HG03439 (cell line): Measurements from ENCODE around the gene PARD3.
"Not testable (repeated sequence)": the region's sequence is repeated elsewhere in the genome, so short reads cannot be mapped to it uniquely, and the experiment has no call there.

Experiments used
- ATAC-seq: cut with Tn5 transposase; IDR thresholded peaks from one replicate; pipeline ENCODE4 v1.9.1; 2021; ENCODE audit warnings: mild to moderate bottlenecking, moderate library complexity; ENCODE audit not compliant: unreplicated experiment

The PARD3 gene

DNA sequence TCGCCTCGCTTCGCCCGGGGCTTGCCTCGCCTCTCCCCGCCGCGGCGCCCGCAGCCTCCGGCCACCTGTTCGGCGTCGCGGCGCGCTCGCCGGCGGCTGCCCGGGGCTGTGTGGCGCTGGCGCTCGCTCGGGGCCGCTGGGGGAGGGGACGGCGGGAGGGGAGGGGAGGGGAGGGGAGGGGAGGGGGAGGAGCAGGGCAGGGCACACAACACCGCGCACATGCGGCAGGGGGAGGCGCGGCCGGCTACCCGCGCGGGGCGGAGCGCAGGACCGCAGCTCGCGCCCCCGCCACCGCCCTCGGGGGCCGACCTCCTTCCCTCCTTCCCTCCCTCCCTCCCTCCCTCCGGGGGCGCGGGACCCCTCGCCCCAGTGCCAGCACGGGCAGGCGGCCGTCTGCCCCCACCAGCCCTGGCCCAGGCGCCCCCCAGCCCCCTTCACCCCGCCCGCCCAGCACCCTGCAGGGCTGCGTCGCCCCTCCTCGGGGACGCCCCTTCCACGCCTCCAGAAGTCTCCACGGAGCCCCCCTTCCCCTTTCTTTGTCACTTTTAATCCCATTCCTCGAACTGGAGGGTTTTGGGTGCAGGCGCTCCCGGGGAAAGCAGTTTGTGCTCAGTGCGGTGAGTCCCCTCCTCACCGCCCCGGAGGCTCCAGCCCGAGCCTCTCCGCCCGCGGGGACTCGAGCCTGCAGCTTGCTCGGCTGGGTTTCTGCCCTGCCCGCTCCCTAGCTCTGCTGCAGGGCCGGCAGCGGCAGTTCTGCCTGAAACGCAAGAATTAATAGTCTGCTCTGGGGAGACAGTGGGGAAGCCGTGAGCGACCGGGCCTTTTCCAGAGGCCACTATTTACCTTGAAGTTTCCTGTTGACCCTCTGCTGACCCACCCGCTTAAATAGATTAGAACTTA is at the start of gene PARD3:
Gene PARD3 (minus strand): TSS at position 112 of the 900 bp plus-strand sequence. CDS start 301 bp downstream, outside the sequence.
- no peak for ATAC-seq

DNA sequence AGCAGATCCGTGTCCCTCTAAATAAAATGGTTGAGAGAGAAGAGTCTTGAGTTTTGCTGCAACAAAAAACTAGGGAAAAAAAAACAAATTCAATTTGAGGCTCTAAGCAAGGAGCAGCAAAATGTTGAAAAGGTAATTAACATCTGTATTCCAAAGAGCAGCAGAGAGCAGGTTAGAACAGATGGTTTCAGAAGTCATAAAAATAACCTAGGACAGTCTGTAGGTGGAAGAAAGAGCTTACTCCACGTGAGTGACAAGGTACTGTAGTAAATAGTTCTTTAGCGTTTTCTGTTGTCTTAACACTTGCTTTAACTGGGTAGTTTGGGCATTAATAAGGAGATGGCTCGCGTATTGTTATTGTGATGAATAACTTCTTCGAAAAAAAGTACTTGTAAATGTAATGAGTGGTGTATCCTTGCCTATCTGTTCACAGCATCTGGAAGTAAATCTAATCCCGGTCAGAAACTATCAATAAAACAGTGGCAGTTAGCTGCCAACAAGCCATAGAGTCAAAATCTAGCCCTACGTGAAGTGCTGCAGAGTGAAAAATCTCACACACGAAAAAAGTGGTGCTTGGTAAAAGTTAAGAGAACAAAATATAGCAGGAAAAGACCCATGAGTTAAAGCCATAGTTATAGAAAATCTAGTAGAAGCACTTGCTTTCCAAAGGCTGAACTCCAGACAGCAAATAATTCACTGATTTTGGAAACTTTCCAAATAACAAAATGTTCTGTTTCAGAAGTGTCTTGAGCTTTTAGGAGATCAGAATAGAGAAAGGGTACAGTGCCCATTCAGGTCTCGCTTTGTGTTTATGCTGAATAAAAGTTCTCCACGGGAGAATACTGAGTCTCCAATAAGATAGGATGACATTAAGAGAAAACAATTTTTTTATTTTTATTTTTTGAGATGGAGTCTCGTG is 49.3 kb upstream of the PARD3 start:
- ATAC-seq, result no peak

DNA sequence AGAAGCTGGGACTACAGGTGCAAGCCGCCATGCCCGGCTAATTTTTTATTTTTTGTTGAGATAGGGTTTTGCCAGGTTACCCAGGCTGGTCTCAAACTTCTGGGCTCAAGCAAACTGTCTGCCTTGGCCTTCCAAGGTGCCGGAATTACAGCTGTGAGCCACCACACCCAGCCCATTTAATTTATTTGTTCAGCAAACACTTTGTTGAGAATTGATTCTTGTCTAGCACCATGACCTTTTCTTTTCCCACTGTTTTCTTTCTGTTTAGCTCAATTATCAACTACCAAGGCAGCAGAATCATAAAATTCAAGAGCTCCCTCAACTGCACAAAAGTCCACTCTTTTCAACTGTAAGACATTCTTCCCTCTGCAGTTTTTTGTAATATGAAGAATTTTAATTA is 47.8 kb upstream of the PARD3 start:
- ATAC-seq, result no peak

- ATAC-seq, result no peak
Measured at GRCh38 chr10:34861293-34862021, 46.4 kb upstream of the PARD3 start.

DNA sequence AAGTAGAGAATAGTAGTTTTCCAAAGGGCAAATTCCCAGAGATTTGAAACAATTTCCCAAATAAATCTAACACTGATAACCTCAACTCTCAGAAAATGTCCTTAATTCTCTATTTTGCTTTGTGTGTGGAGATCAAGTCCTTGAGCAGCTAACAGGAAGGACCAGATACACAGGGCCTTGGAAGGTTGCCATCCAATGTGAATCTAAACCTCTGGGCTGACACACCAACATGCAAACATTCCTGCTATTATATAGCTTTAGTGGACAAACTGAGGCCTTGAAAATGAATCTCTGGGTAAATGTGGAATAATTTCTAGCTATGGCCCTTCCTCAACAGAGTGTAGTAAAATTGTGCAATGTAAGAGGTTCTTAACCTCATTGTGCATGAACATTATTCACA is 44.1 kb upstream of the PARD3 start:
- no peak for ATAC-seq

DNA sequence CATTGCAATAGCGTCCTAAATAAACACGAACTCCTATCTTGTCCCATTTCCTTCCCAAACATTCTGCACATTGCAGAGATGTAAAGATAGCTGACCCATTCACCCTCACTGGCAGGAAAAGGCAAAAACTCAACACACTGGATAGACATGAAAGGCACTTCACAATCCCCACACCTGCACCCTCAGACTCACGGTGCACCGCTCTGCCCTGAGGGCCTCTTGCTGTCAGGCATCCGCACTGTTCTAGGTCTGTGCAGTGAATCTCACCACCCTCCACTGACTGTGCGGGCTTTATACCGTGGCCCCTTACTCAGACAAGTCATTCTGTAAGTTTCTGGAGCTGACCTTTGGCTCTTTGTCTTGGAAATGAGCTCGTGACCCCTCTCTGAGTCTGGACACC is 42.9 kb upstream of the PARD3 start:
- ATAC-seq, result no peak

GRCh38 chr10:34854147-34854601 is 39.1 kb upstream of the PARD3 start:
- no peak for ATAC-seq

DNA sequence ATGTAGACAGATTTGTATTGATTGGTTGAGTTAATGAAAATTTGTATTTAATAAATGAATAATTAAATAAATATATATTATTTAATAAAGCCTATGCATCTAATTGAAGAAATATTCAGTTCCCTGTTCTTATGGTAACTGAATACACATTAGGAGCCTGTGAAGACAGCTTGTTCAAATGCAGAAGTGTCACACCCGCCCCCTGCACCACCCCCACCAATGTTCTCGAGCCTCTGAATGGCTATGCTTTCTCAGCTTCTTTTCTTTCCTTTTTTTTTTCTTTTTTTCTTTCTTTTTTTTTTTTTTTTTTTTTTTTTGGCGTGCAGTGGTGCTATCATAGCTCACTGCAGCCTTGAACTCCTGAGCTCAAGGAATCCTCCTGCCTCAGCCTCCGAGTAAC is 38.3 kb upstream of the PARD3 start:
- no peak for ATAC-seq

DNA sequence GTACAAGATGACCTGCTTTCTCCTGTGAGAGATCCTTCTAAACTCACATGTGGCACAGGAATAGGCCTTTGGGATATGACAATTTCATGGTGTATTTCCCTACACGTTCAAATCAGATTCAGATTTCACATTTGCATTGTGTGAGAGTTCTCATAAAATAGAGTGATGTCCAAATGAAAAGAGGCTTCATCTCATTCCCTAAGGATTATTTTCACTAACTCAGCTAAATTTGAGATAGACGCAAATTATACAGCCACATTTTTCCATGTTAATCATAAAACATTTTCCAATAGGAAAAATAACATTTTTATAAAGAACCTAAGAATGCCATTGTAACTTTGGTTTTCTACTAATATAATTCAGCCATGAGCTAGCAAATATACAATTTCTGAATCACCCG is 35.5 kb upstream of the PARD3 start:
- ATAC-seq, result no peak

DNA sequence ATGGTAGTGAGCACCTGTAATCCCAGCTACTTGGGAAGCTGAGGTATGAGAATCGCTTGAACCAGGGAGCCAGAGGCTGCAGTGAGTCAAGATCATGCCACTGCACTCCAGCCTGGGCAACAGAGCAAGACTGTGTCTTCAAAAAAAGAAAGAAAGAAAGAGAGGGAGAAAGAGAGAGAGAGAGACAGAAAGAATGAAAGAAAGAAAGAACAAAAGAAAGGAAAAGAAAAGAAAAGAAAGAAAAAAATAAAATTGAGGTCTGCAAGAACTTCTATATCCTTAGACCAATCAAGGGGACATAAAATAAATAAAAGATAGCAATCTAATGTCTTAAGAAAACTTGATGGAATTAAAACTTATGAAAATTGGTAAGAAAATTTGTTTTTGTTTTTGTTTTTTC is 34.9 kb upstream of the PARD3 start:
- no peak for ATAC-seq

DNA sequence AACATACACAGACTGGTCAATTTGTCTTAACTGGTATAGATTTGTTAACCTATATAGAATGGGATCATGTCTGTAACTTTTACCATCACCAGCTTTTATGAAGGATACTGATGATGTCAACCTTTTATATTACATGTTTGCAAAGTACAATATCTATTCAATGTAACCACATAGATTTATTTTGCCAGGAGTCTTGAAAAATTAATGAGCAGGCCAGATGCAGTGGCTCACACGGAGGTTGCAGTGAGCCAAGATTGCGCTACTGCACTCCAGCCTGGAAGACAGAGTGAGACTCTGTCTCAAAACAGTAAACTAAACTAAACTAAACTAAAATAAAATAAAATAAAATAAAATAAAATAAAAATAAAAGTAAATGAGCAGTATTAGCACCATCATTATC is 30.0 kb upstream of the PARD3 start:
- no peak for ATAC-seq

GRCh38 chr10:34844448-34844847 is 29.4 kb upstream of the PARD3 start:
- ATAC-seq, result no peak

DNA sequence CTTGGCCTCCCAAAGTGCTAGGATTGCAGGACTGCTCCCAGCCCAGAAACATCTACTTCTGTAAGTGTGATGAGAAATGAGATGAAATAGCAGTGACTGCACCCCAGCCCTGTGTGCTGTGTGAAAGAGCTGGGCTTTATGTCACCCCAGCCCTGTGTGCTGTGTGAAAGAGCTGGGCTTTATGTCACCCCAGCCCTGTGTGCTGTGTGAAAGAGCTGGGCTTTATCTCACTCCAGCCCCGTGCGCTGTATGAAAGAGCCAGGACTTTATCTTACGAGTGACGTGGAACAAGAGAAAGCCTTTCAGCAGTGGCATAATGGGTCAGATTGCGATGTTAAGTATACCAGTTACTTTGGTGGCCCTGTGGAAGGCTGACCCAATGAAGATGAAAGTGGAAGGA is 28.4 kb upstream of the PARD3 start:
- not testable (repeated sequence) for ATAC-seq

- ATAC-seq, result no peak
Measured at GRCh38 chr10:34838366-34838900, 23.3 kb upstream of the PARD3 start.

DNA sequence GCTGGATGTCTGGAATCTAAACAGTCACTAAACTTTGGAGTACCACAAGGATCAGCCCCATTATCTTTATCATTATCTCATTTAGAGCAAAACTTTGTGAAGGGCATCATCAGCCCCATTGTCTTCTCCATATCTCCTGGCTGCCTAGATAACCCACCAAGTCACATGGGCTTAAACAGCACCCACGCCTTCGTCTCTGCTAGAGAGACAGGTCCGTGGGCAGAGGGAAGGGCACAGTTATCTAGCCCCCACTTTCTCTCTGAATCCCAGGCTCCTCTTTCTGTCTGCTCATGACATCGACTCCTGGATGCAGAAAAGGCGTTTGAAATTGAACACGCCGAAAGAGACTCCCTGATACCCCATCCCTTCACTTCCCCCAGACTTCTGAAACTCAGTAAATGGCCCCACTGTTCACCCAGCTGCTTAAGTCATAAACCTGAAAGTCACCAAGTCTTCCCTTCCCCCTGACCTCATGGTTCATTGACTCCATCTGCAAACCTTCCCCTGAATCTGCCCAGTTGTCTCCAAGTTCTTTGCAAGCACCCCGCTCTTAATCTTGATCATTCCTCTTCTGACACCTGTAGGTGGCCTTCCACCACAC is 20.9 kb upstream of the PARD3 start:
- no peak for ATAC-seq

DNA sequence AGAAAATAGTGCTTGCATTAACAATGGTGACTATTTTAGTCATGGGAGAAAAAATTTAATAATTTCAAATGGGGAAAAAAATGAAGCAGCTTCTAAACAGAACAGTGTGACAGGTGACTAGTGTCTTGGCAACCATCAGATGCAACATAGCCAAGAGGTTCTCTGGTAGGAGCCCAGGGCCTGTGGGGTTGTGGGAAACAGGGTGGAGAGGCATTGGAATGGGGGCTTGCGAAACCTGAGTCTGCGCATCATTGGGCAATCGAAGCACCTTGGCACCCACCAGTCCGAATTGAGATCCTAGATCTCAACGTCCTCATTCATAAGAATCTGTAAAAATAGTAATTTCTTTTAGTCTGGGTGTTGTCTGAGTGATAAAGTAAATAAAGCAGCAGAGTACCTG is 19.2 kb upstream of the PARD3 start:
- ATAC-seq, result no peak

DNA sequence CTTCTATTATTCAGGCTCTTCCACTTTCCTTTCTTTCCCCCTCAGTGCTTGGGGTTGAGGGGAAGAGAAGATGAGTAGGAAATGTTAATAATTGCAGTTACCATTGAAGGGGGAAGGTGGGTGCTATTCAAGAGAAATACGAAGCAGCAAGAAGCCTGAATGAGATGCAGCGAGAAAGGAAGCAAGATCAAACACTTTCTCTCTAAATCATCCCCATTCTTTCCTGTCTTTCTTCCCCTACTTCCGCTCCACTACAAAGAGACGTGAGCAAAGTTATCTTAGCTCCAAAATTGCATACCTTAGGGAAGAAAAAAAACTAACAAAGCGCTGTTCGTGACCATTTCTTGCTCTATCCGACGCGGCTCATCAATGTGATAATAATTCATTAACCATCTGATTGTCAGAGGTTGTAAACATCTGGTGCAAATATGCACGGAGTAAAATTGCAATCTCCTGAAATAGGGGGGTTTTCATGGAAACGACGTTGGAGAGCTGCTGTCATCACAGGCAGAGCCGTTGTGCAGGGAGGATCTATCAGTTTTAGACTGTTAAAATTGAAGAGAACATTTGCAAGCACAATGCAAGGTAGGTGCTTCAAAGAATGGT is 15.2 kb upstream of the PARD3 start:
- no peak for ATAC-seq

GRCh38 chr10:34826857-34827766 is 12.0 kb upstream of the PARD3 start:
- ATAC-seq, result no peak

- ATAC-seq, result no peak
Measured at GRCh38 chr10:34826221-34826620, 11.1 kb upstream of the PARD3 start.
